ENCODE results near the gene PPARD.

PPARD gene

GRCh38 chr6:35474131-35474941 is 132.0 kb downstream of the PPARD start:
- DNase-seq = no peak

GRCh38 chr6:35474942-35475570 is 132.7 kb downstream of the PPARD start:
- no peak for DNase-seq

GRCh38 chr6:35475573-35475972 is 133.2 kb downstream of the PPARD start:
- no peak for DNase-seq

GRCh38 chr6:35476004-35476403 is 133.6 kb downstream of the PPARD start:
- DNase-seq = no peak

- no peak for DNase-seq
Measured at GRCh38 chr6:35477028-35477427, 134.7 kb downstream of the PPARD start.

Data from stimulated activated CD4-positive, alpha-beta T cell treated with anti-CD3 and anti-CD28 coated beads, Interleukin-1b, Interleukin-23, amount 100 ng/mL, for 48 hours (primary cell).